NCI-H1105 treated with DMSO at 0.1 percent for 48 hours (cell line): ENCODE results near the gene NETO2.

Source experiments
- DNase-seq: peaks from one replicate; lab custom pipeline; 2025; lab: John Stamatoyannopoulos, UW

The NETO2 gene

GRCh38 chr16:47045023-47045422, 98.7 kb downstream of the NETO2 start:
- DNase-seq = no peak

- no peak for DNase-seq
Measured at GRCh38 chr16:47043970-47044684, 99.6 kb downstream of the NETO2 start.

- no peak for DNase-seq
Measured at GRCh38 chr16:47043200-47043599, 100.5 kb downstream of the NETO2 start.

- DNase-seq = peak; percentile 78
Measured at GRCh38 chr16:47037746-47038458, 105.8 kb downstream of the NETO2 start.

GRCh38 chr16:47037396-47037745, 106.4 kb downstream of the NETO2 start:
- DNase-seq = no peak

- DNase-seq = no peak
Measured at GRCh38 chr16:47036201-47036600, 107.5 kb downstream of the NETO2 start.

- DNase-seq = no peak
Measured at GRCh38 chr16:47035436-47035835, 108.3 kb downstream of the NETO2 start.

- DNase-seq = no peak
Measured at GRCh38 chr16:47034455-47034854, 109.3 kb downstream of the NETO2 start.

- no peak for DNase-seq
Measured at GRCh38 chr16:47033176-47033575, 110.6 kb downstream of the NETO2 start.

- DNase-seq = no peak
Measured at GRCh38 chr16:47029724-47030123, 114.0 kb downstream of the NETO2 start.

GRCh38 chr16:47028767-47029377, 114.9 kb downstream of the NETO2 start:
- DNase-seq = no peak
